ENCODE measurements around the gene TAOK3.
"Not testable (repeated sequence)": the region's sequence is repeated elsewhere in the genome, so short reads cannot be mapped to it uniquely, and the experiment has no call there.

The TAOK3 gene

GRCh38 chr12:118304093-118304492 is 68.6 kb downstream of the TAOK3 start:
- no peak for DNase-seq (ENCODE audit: low read depth in 1 of 2, low spot score in 1 of 2)

GRCh38 chr12:118302053-118302452 is 70.7 kb downstream of the TAOK3 start:
- DNase-seq (ENCODE audit: low read depth in 1 of 2, low spot score in 1 of 2), result no peak

- no peak for DNase-seq (ENCODE audit: low read depth in 1 of 2, low spot score in 1 of 2)
Measured at GRCh38 chr12:118299791-118300460, 72.8 kb downstream of the TAOK3 start.

GRCh38 chr12:118297284-118297683 is 75.4 kb downstream of the TAOK3 start:
- no peak for DNase-seq (ENCODE audit: low read depth in 1 of 2, low spot score in 1 of 2)

- DNase-seq (ENCODE audit: low read depth in 1 of 2, low spot score in 1 of 2), result no peak
Measured at GRCh38 chr12:118292836-118293235, 79.9 kb downstream of the TAOK3 start.

GRCh38 chr12:118290130-118290529 is 82.6 kb downstream of the TAOK3 start:
- DNase-seq (ENCODE audit: low read depth in 1 of 2, low spot score in 1 of 2), result no peak

- DNase-seq (ENCODE audit: low read depth in 1 of 2, low spot score in 1 of 2), result no peak
Measured at GRCh38 chr12:118288174-118288573, 84.5 kb downstream of the TAOK3 start.

GRCh38 chr12:118287728-118288127 is 85.0 kb downstream of the TAOK3 start:
- no peak for DNase-seq (ENCODE audit: low read depth in 1 of 2, low spot score in 1 of 2)

- no peak for DNase-seq (ENCODE audit: low read depth in 1 of 2, low spot score in 1 of 2)
Measured at GRCh38 chr12:118282767-118283166, 89.9 kb downstream of the TAOK3 start.

GRCh38 chr12:118278288-118278687 is 94.4 kb downstream of the TAOK3 start:
- not testable (repeated sequence) for DNase-seq (ENCODE audit: low read depth in 1 of 2, low spot score in 1 of 2)

- DNase-seq (ENCODE audit: low read depth in 1 of 2, low spot score in 1 of 2), result no peak
Measured at GRCh38 chr12:118274066-118274465, 98.6 kb downstream of the TAOK3 start.

GRCh38 chr12:118271770-118272417 is 100.8 kb downstream of the TAOK3 start:
- no peak for DNase-seq (ENCODE audit: low read depth in 1 of 2, low spot score in 1 of 2)

GRCh38 chr12:118271183-118271582 is 101.5 kb downstream of the TAOK3 start:
- DNase-seq (ENCODE audit: low read depth in 1 of 2, low spot score in 1 of 2), result no peak

- DNase-seq (ENCODE audit: low read depth in 1 of 2, low spot score in 1 of 2), result no peak
Measured at GRCh38 chr12:118269806-118270205, 102.9 kb downstream of the TAOK3 start.

GRCh38 chr12:118259079-118259478 is 113.6 kb downstream of the TAOK3 start:
- DNase-seq (ENCODE audit: low read depth in 1 of 2, low spot score in 1 of 2), result no peak

GRCh38 chr12:118256352-118256751 is 116.4 kb downstream of the TAOK3 start:
- no peak for DNase-seq (ENCODE audit: low read depth in 1 of 2, low spot score in 1 of 2)

- DNase-seq (ENCODE audit: low read depth in 1 of 2, low spot score in 1 of 2), result no peak
Measured at GRCh38 chr12:118249547-118249946, 123.2 kb downstream of the TAOK3 start.

GRCh38 chr12:118245886-118246285 is 126.8 kb downstream of the TAOK3 start:
- not testable (repeated sequence) for DNase-seq (ENCODE audit: low read depth in 1 of 2, low spot score in 1 of 2)

- DNase-seq (ENCODE audit: low read depth in 1 of 2, low spot score in 1 of 2), result no peak
Measured at GRCh38 chr12:118238888-118239287, 133.8 kb downstream of the TAOK3 start.

- DNase-seq (ENCODE audit: low read depth in 1 of 2, low spot score in 1 of 2), result no peak
Measured at GRCh38 chr12:118237908-118238307, 134.8 kb downstream of the TAOK3 start.

- no peak for DNase-seq (ENCODE audit: low read depth in 1 of 2, low spot score in 1 of 2)
Measured at GRCh38 chr12:118237052-118237665, 135.5 kb downstream of the TAOK3 start.

- no peak for DNase-seq (ENCODE audit: low read depth in 1 of 2, low spot score in 1 of 2)
Measured at GRCh38 chr12:118220702-118221101, 152.0 kb downstream of the TAOK3 start.

Data from activated T-helper 1 cell treated with anti-CD3 and anti-CD28 coated beads, Interleukin-2, amount 50 U/mL, for 16 hours (primary cell).